IPS-18a (cell line): ENCODE data around the gene FLT4.
"Not testable (repeated sequence)": the region's sequence is repeated elsewhere in the genome, so short reads cannot be mapped to it uniquely, and the experiment has no call there.

Experiments
- H3K27ac ChIP-seq: one replicate; pipeline ENCODE4 v1.5.1; 2013; ENCODE audit warnings: low read length
- H3K27me3 ChIP-seq: one replicate; pipeline ENCODE4 v1.6.1; 2013; ENCODE audit warnings: mild to moderate bottlenecking, low read length; ENCODE audit not compliant: control insufficient read depth, insufficient read depth
- H3K36me3 ChIP-seq: one replicate; pipeline ENCODE4 v1.6.1; 2013; ENCODE audit warnings: low read depth, low read length; ENCODE audit not compliant: control insufficient read depth
- H3K4me1 ChIP-seq: one replicate; pipeline ENCODE4 v1.6.1; 2013; ENCODE audit warnings: low read depth, low read length; ENCODE audit not compliant: control insufficient read depth
- H3K4me3 ChIP-seq: one replicate; pipeline ENCODE4 v1.5.1; 2013; ENCODE audit warnings: low read length
- H3K9ac ChIP-seq: one replicate; pipeline ENCODE4 v1.6.1; 2013; ENCODE audit warnings: mild to moderate bottlenecking, low read length, moderate library complexity
- H3K9me3 ChIP-seq: one replicate; pipeline ENCODE4 v1.6.1; 2013; ENCODE audit warnings: low read depth, low read length; ENCODE audit not compliant: control insufficient read depth

Gene FLT4

DNA sequence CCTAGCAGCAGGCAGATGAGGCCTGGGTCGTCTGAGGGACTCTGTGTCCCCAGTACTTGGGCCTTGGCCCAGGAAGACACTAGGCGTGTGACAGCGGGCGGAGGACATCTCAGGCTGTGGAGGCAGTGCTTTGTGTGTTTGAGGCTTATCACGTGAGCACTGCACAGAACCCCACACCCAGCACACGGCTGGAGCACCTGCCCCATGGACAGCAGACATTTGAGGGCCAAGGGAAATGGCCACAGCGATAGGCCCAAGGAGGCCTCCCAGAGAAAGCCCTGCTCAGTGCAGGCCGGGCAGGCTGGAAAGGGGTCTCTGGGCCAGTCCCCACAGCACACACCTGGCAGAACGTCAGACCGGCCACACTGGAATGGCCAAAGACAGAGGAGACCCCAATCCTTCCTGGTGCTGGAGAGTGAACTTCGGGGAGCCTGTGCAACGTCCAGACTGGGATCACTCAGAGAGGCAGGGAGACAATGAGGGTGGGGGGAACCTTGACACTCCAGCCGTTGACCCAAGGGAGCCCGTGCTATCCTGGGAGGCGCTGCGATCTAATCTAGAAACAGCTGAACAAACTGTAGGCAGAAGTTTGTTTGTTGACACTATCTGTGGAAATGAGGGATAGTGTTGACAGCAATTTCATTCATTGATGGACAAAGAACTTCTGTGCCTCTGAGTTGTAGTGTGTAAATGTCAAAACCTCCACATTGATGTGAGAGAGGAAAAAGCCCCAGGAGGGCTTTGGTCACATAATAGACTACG lies 19.6 kb upstream of the FLT4 start:
- H3K27ac ChIP-seq, result no peak overlapping the region
- H3K9ac ChIP-seq, result no peak overlapping the region
- no peaks in the 10 kb centered on the region for H3K9me3 ChIP-seq
- no peaks in the 10 kb centered on the region for H3K4me1 ChIP-seq
- peaks cover 16% of the 10 kb centered on the region for H3K27me3 ChIP-seq
- H3K36me3 ChIP-seq, result no peaks in the 10 kb centered on the region
- H3K4me3 ChIP-seq, result no peak overlapping the region

DNA sequence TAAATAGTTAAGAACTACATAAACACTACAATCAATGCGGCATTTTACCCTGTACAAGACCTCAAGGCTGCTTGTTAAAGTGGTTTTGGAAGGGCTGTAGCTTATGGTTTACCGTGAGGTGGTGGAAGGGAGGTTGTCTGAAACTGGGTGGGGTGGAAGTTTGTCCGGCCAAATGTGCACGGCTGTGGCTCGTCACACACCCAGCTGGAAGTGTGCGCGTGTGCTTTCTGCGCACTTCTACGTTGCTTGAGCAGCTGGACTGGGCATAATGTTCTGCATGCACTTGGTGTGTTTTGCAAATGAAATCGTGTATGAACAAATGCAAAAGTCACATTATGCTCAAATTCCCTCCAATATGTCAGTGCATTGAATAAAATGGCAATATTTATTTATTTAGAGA lies 17.4 kb upstream of the FLT4 start:
- Histone ChIP-seq H3K9ac (no peak overlapping the region), H3K27me3 (no peaks in the 10 kb centered on the region), H3K36me3 (no peaks in the 10 kb centered on the region), H3K27ac (no peak overlapping the region), H3K9me3 (no peaks in the 10 kb centered on the region), H3K4me3 (no peak overlapping the region), H3K4me1 (no peaks in the 10 kb centered on the region)

DNA sequence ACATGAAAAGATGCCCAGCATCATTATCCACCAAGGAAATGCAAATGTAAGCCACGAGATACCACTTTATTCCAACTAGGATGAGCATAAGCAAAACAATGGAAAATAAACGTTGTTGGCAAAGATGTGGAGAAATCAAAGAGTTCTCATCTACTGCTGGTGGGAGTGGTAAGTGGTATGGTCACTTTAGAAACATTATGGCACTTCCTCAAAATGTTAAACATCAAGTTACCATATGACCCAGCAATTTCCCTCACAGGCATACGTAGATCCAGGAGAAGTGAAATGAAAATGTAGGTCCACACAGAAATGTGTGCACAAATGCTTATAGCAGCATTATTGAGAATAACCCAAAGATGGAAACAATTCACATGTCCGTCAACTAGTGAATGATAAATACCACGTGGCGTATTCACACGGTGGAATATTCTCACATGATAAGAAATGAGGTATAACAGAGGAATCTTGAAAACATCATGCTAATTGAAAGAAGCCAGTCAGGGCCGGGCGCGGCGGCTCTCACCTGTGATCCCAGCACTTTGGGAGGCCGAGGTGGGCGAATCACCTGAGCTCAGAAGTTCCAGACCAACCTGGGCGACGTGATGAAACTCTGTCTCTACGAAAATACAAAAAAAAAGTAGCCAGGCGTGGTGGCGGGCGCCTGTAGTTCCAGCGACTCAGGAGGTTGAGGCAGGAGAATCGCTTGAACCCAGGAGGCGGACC lies 16.4 kb upstream of the FLT4 start:
- Histone ChIP-seq H3K36me3 (no peaks in the 10 kb centered on the region), H3K27ac (no peak overlapping the region), H3K4me3 (no peak overlapping the region), H3K9me3 (no peaks in the 10 kb centered on the region), H3K27me3 (no peaks in the 10 kb centered on the region), H3K9ac (no peak overlapping the region), H3K4me1 (no peaks in the 10 kb centered on the region)

DNA sequence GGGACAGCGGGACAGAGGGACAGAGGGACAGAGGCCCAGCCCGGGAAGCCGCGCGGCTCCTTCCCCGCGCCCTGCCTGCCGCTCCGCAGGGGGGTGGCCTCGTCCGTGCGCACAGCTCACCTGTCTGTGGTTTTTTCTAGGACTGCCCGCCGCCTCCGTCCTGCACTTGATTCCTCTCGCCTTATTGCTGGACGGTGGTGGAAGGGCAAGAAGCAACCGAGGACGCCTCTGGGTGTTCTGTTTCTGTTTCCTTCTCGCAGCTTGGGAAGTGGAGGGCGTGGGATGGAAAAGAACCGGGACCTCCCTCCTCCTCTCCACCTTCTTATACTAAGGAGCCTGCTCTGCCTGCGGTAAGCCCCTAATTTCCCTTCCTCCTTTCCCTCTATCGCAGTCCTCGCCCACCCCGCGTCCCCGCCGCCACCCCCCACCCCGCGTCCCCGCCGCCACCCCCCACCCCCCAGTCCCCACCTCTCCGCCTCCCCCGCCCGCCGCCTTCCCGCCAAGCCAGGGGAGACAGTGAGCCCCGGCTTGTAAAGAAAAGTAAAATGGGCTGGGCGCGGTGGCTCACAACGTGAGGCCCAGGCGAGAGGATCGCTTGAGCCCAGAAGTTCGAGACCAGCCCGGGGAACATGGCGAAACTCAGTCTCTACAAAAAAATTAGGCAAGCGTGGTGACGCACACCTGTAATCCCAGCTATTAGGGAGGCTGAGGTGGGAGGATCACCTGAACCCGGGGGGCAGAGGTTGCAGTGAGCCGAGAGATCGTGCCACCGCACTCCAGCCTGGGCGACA lies 9.6 kb upstream of the FLT4 start:
- H3K9ac ChIP-seq, result no peak overlapping the region
- peak overlapping the region; percentile 39 for H3K4me3 ChIP-seq
- H3K9me3 ChIP-seq, result no peaks in the 10 kb centered on the region
- peaks cover 7% of the 10 kb centered on the region for H3K27me3 ChIP-seq
- H3K36me3 ChIP-seq, result no peaks in the 10 kb centered on the region
- H3K4me1 ChIP-seq, result no peaks in the 10 kb centered on the region
- H3K27ac ChIP-seq, result no peak overlapping the region

DNA sequence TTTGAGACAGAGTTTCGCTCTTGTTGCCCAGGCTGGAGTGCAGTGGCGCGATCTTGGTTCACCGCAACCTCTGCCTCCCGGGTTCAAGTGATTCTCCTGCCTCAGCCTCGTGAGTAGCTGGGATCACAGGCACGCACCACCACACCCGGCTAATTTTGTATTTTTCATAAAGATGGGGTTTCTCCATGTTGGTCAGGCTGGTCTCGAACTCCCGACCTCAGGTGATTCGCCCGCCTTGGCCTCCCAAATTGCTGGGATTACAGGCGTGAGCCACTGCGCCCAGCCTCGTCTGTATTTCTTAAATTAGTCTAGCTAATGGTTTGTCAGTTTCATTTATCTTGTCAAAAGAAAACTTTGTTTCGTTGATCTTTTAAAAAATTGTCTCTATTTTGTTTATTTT lies 5.8 kb upstream of the FLT4 start:
- peaks cover 27% of the 10 kb centered on the region for H3K27me3 ChIP-seq
- H3K9me3 ChIP-seq, H3K9ac ChIP-seq, H3K4me1 ChIP-seq, H3K4me3 ChIP-seq, H3K36me3 ChIP-seq, H3K27ac ChIP-seq: not testable (repeated sequence)

DNA sequence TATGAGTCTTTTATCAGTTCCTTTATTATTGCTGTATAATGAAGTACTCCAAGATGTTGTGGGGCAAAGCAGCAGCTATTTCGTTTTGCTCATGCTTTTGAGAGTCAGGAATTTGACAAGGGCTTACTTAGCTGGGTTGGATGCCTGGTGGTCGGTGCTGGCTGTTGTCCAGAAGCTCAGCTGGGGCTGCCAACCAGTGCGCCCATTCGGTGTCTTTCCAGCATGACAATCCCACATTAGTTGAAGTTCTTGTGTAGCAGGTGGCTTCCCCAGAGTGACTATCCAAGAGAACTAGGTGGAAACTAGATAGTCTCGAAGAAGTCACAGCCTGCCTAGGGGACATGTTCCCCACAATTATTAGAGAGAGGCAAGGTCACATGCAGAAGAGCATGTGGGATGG lies 3.4 kb upstream of the FLT4 start:
- H3K27me3 ChIP-seq, result peaks cover 43% of the 10 kb centered on the region
- H3K4me3 ChIP-seq, result no peak overlapping the region
- no peak overlapping the region for H3K27ac ChIP-seq
- no peaks in the 10 kb centered on the region for H3K36me3 ChIP-seq
- no peaks in the 10 kb centered on the region for H3K9me3 ChIP-seq
- no peak overlapping the region for H3K9ac ChIP-seq
- no peaks in the 10 kb centered on the region for H3K4me1 ChIP-seq

DNA sequence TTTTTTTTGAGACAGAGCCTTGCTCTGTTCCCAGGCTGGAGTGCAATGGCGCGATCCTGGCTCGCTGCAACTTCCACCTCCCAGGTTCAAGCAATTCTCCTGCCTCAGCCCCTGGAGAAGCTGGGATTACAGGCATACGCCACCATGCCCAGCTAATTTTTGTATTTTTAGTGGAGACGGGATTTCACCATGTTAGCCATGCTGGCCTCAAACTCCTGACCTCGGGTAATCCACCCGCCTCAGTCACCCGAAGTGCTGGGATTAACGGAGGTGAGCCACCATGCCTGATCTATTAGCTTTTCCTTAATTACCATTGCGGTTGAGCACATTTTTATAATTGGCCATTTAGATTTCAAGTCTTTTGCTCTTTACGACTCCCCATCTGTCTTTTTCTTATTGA lies 2.9 kb upstream of the FLT4 start:
- H3K4me1 ChIP-seq, result no peaks in the 10 kb centered on the region
- H3K36me3 ChIP-seq, result no peaks in the 10 kb centered on the region
- H3K4me3 ChIP-seq, result no peak overlapping the region
- no peak overlapping the region for H3K27ac ChIP-seq
- no peak overlapping the region for H3K9ac ChIP-seq
- H3K27me3 ChIP-seq, result peaks cover 47% of the 10 kb centered on the region
- no peaks in the 10 kb centered on the region for H3K9me3 ChIP-seq

DNA sequence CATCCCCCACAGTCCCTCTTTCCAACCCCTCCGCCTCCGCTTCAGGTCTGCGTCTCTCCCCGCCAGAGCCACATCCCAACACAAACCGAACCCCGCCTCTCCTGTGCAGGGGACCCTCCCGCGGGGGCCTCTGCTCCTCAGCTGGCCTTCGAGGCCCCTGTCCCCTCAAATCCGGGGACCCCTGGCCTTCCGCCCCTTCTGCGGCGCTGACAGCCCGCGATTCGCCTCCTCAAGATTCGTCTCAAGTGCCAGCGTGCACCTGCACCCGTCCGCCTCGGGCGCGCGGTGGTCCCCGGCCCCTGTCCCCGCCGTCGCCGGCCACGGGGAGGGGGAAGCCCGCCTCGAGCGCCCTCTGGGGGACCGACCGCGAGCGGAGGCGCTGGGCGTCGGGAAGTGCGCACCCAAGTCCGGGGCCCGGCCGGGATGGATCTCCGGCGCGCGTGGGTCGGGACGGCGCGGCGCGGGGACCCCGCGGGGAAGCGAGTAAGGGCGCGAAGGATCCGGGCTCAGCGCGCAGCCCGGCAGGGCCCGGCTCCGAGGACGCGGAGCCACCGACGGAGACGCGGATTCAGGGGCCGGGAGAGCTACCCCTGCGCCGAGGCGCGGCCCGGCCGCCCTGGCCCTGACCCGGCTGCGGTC lies 623 bp downstream of the FLT4 start:
- Histone ChIP-seq H3K36me3 (no peaks in the 10 kb centered on the region), H3K4me3 (peak overlapping the region; percentile 55), H3K27me3 (peaks cover 47% of the 10 kb centered on the region), H3K9ac (no peak overlapping the region), H3K27ac (no peak overlapping the region), H3K4me1 (no peaks in the 10 kb centered on the region), H3K9me3 (no peaks in the 10 kb centered on the region)

DNA sequence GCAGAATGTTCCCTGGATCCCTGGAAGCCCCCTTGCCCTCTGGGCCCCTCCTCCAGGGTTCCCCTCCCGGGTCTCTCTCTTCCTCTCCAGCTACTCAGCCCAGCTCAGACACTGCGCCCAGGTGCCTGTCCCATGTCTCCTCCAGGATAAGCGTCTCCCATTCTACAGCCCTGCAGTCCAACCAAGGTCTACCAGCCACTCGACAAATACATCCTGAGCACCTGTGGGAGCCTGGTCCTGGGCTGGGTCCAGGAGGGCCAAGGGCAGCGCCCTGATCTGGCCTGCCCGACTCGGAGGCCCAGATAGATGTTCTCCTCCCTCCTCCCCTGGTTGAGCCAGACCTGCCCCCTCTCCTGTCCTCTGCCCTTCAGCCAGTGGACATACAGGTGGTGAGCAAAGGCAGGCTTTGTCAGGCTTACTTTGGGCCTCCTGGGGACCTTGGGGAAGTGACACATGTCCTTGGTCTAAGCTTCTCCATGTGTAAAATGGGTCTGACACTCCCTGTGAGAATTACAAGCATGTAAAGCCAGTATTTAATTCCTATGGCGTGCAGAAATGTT lies 1.4 kb downstream of the FLT4 start:
- Histone ChIP-seq H3K27me3 (peaks cover 47% of the 10 kb centered on the region), H3K9ac (no peak overlapping the region), H3K4me1 (no peaks in the 10 kb centered on the region), H3K9me3 (no peaks in the 10 kb centered on the region), H3K36me3 (no peaks in the 10 kb centered on the region), H3K4me3 (peak overlapping the region; percentile 55), H3K27ac (no peak overlapping the region)

DNA sequence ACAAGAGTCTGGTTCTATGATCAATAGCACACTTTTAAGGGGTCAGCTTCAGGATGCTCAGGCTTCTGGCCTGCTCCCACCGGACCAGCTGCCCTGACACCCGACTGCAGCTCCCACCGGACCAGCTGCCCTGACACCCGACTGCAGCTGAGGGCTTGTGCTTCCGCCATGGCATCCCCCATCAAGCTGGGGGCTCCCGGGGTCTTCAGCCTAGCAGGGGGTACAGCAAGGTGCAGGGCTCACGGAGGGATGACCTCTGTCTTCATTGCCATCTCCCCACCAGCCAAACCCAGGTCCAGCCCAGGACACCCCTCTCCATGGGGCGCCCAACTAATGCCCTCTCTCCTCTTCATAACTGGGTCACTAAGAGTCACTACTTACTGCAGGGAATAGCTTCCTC lies 1.9 kb downstream of the FLT4 start:
- no peak overlapping the region for H3K9ac ChIP-seq
- H3K27me3 ChIP-seq, result peaks cover 47% of the 10 kb centered on the region
- H3K36me3 ChIP-seq, result no peaks in the 10 kb centered on the region
- no peaks in the 10 kb centered on the region for H3K9me3 ChIP-seq
- no peaks in the 10 kb centered on the region for H3K4me1 ChIP-seq
- H3K4me3 ChIP-seq, result no peak overlapping the region
- H3K27ac ChIP-seq, result no peak overlapping the region

DNA sequence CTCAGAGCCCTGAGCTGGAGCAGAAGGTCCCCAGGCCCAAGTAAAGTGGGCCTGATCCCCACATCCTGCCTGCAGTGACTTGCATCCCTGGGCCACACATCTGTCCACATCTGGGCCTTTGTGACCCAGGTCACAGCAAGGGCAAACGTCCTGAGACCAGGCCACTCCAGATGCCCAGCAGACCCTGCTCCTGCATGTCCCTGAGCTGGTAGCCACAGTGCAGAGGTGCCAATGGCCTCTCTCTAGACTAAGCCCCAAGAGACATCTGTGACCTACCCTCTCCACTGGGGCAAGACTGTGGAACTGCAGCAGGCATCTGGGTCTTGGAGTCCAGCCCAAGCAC lies 2.5 kb downstream of the FLT4 start:
- Histone ChIP-seq H3K9me3 (no peaks in the 10 kb centered on the region), H3K9ac (no peak overlapping the region), H3K36me3 (no peaks in the 10 kb centered on the region), H3K4me3 (no peak overlapping the region), H3K4me1 (no peaks in the 10 kb centered on the region), H3K27ac (no peak overlapping the region), H3K27me3 (peaks cover 44% of the 10 kb centered on the region)
